K562 treated with DMSO at 1 percent for 48 hours (cell line): ENCODE results near the gene AHCYL1. TPM values are rescaled to one million over a fixed set of nuclear protein-coding genes. Genes with fewer than 3 reads are reported as not detected.

Experiments used
- total RNA-seq: library from RNA; unstranded; fragments of 300-600 nt; gene quantifications from 2 replicates; pipeline ENCODE4 v1.2.3, GENCODE V29; 2022; ENCODE audit warnings: low replicate concordance; ENCODE audit errors: extremely low read depth

Gene AHCYL1
- total RNA-seq: not detected in 2 replicates

GRCh38 chr1:109984456-109985246, at the start of gene AHCYL1:
TSS of gene AHCYL1 (plus strand) at chr1:109984765. CDS start at chr1:109985053, 288 bp downstream.

GRCh38 chr1:110034451-110035235, 50.1 kb downstream of the AHCYL1 start, which contains the start of gene STRIP1:
TSS of gene STRIP1 (plus strand) at chr1:110034624. CDS start at chr1:110034638, 14 bp downstream.

GRCh38 chr1:110070671-110071242, 86.2 kb downstream of the AHCYL1 start, which contains the start of gene ALX3:
TSS of gene ALX3 (minus strand) at chr1:110070672. CDS start at chr1:110070612, 60 bp downstream.

Other genes starting within 250 kb of the AHCYL1 start
- not detected in 2 replicates for gene GSTM3, start 243.7 kb upstream of the AHCYL1 start, total RNA-seq
- not detected in 2 replicates for gene EPS8L3, start 220.8 kb upstream of the AHCYL1 start, total RNA-seq
- gene CSF1, start 73.9 kb upstream of the AHCYL1 start, total RNA-seq: not detected in 2 replicates
- gene STRIP1, start 49.9 kb downstream of the AHCYL1 start, total RNA-seq: not detected in 2 replicates
- not detected in 2 replicates for gene ALX3, start 85.9 kb downstream of the AHCYL1 start, total RNA-seq
- gene UBL4B, start 127.7 kb downstream of the AHCYL1 start, total RNA-seq: not detected in 2 replicates
- gene SLC6A17, start 165.7 kb downstream of the AHCYL1 start, total RNA-seq: not detected in 2 replicates
- not detected in 2 replicates for gene KCNC4, start 225.5 kb downstream of the AHCYL1 start, total RNA-seq